Caki2 (cell line): Measurements from ENCODE around the gene MRPS12. TPM values are rescaled to one million over a fixed set of nuclear protein-coding genes. Genes with fewer than 3 reads are reported as not detected.
"Not testable (repeated sequence)": the region's sequence is repeated elsewhere in the genome, so short reads cannot be mapped to it uniquely, and the experiment has no call there.

Experiments
- DNase-seq: peaks from one replicate; pipeline ENCODE4 v3.0.0-alpha.2; 2015; ENCODE audit warnings: low read depth
- in situ Hi-C: cut with HindIII; loops from 2 replicates; pipeline ENCODE4 v1.10.0; 2016; ENCODE audit warnings: low sequenced_read_pairs, low pct_unique_long_range_greater_than_20kb, mixed read lengths
- total RNA-seq: library from RNA; depleted of rRNA; stranded (reverse); fragments of >200 nt; shearing (Covaris generic); gene quantifications from 2 replicates; pipeline ENCODE4 v1.2.3, GENCODE V29; 2014; ENCODE audit warnings: low replicate concordance

MRPS12 gene
- total RNA-seq, 1 experiment from 2014 or later: 184 TPM

DNA sequence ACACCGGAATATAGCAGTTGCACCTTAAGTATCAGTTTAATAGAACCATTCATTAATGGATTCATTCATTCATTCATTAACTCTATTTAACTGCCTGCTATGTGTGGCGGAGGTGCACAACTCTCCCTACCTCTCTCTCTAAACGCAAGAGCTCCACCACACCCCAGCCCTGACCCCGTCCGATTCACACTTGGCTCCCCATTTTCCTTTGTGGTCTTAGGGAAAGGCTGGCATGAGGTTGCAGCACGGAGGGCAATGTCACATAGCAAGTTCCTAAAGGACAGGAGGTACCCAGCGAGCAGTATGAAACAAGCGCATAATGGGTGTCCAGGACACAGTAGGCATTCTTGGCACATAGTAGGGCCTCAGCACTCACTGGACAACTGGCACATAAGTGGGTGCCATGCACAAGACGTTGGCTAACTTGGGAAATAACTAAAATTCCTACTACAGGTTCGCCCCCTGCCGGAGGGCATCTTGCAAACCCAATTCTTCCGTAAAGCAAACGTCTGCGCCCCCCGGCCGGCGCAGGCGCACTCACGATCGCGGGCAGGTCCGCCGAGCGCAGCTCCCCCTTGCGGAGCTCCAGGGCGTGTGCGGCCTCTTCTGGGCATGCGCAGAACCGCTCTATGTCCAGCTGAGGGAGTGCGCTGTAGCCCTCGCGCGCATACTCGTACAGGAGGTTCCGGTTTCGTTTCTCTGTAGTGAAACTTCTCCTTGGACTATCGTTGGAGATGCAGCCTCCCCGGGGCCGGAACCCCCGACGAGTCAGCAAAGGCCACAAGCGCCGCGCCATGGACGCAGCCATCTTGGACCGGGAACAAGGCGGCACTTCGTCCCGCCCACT lies 592 bp upstream of the MRPS12 start, which contains the start of gene SARS2:
Gene SARS2 (minus strand): TSS at position 835 of the 847 bp plus-strand sequence. CDS start 27 bp downstream, at position 808.
- no peak for DNase-seq
- in situ Hi-C loops: no loop called here

DNA sequence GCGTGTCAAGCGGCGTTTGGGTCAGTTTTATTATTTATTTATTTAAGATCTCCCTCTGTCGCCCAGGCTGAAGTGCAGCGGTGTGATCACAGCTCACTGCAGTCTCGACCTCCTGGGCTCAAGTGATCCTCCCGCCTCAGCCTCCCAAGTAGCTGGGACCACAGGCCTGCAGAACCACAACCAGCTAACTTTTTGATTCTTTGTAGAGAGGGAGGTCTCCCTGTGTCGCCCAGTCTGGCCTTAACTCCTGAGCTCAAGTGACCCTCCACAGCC lies 713 bp downstream of the MRPS12 start:
- in situ Hi-C loops: no loop called here

DNA sequence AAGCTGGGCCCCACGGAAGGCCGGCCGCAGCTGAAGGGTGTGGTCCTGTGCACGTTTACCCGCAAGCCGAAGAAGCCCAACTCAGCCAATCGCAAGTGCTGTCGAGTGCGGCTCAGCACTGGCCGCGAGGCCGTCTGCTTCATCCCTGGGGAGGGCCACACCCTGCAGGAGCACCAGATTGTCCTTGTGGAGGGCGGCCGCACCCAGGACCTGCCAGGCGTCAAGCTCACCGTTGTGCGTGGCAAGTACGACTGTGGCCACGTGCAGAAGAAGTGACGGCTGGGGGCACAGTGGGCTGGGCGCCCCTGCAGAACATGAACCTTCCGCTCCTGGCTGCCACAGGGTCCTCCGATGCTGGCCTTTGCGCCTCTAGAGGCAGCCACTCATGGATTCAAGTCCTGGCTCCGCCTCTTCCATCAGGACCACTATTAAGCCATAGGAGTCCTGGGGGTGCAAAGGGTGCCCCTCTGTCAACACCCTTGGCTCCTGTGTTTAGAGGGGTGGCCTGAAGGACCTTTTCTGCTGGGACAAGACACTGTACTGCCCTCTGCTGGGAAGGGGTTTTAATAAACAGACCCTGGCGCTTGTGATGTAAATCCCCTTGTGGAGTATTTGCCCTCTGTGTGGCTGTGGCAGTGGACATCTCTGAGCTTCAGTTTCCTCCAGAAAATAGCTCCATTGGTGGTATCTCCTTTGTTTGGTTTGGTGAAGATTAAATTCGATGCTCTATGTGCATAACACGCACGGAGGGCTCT lies 1.9 kb downstream of the MRPS12 start:
- in situ Hi-C loops: no loop called here
- DNase-seq: no peak

More for the DNA sequence above, 713 bp downstream of the MRPS12 start:
- no peak for DNase-seq

DNA sequence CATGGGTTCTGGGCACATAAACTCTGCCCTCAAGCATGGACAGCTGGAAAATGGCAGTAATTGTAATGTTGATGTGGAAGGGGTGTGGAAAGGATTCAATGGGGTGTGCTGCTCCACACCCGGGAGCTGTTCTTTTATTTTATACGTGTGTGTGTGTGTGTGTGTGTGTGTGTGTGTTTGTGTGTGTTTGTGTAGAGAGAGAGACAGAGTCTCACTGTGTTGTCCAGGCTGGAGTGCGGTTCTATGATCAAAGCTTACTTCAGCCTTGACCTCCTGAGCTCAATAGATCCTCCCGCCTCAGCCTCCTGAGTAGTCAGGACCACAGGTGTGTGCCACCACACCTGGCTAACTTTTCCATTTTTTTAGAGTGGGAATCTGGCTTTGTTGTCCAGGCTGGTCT lies 2.8 kb downstream of the MRPS12 start:
- DNase-seq: no peak
- in situ Hi-C loops: no loop called here

DNA sequence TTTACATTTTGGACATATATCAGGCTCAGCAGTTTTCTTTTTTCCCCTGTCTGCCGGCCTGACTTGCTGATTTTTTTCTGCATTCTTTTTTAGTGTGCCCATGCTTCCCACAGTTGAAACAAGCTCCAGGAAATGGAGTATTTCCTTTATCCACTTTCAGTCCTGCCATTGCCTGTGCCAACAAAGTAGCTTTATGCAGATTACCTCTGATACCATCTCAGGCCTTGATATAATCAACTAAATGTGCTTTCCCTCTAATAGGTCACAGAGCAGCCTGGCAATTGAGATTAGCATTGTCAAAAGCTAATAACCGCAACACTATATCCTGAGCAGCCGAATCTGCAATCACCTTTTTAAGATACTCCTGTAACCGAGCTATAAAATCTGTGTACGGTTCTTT lies 9.2 kb downstream of the MRPS12 start:
- no peak for DNase-seq
- in situ Hi-C loops: no loop called here

DNA sequence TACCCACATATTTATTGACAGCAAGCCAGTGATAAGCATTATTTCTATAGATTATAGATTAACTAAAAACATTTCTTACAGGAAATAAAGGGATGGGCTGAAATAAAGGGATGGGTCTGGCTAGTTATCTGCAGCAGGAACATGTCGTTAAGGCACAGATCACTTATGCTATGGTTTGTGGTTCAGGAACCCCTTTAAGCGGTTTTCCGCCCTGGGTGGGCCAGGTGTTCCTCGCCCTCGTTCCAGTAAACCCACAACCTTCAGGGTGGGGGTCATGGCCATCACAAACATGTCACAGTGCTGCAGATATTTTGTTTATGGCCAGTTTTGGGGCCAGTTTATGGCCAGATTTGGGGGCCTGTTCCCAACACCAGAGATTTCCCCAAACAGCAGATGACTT lies 10.7 kb downstream of the MRPS12 start:
- in situ Hi-C loops, DNase-seq: not testable (repeated sequence)

DNA sequence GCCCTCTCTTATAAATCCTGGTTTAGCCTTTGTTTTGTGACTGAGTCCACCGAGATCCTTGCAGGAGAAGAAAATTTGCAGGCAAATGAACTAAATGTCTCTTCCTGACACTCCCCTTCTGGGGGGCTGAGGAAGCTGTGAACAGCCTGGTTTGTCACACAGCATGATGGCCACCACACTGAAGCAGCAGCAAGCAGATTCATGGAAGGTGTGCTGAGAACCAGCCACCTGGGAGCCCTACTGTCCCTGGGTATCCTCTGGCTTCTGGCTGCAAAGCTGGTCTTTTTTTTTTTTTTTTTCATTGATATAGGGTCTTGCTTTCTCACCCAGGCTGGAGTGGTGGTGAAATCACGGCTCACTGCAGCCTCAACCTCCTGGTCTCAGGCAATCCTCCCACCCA lies 11.2 kb downstream of the MRPS12 start:
- in situ Hi-C loops: no loop called here
- no peak for DNase-seq

DNA sequence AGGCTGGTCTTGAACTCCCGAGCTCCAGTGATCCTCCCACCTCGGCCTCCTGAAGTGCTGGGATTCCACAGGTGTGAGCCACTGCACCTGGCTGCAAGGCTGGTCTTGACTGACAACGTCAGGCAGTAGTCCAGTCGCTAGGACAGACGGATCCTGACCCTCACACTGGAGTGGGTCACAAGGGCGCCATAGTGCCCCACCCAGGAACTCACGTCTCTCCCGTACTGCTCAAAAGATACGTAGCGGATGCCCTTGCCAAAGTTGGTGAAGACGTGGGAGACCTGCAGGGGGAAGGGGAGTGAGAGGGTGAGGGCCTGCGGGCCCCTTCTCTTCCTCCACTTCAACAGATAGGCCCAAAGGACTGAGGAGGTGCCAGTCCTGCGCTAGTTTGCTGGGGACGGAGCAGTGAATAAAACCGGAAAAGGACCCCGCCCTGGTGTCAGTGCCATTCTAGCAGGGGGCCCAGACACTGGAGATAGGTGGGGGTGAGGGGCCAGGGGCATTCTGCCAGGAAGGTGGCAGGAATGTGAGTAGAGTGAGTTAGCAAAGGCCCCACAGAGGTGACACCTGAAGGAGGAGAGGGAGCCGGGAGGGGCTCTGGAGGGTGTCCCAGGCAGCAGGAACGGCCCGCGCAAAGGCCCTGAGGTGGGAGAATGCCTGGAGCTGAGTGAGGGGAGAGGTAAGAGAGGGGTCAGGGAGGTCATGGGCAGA lies 11.9 kb downstream of the MRPS12 start:
- in situ Hi-C loops: no loop called here
- DNase-seq: no peak

DNA sequence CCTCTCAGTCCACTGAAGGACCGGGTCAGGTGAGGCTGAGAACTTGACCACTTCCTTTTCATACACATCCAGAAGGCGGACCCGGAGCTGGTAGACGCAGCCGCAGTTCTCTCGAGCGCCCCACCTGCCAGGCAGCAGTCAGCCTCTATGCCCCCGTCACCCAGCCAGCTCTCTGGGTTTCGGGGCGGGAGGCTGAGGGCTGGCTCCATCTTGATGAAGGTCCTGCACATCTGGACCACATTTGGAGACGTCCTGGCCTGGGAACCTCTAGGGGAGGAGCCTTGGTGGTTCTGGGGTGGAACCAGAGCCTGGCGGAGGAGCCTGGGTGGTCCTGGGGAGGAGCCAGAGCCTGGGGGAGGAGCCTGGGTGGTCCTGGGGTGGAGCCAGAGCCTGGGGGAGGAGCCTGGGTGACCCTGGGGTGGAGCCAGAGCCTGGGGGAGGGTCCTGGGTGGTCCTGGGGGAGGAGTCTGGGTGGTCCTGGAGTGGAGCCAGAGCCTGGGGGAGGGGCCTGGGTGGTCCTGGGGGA lies 14.3 kb downstream of the MRPS12 start:
- DNase-seq: no peak
- in situ Hi-C loops: no loop called here

DNA sequence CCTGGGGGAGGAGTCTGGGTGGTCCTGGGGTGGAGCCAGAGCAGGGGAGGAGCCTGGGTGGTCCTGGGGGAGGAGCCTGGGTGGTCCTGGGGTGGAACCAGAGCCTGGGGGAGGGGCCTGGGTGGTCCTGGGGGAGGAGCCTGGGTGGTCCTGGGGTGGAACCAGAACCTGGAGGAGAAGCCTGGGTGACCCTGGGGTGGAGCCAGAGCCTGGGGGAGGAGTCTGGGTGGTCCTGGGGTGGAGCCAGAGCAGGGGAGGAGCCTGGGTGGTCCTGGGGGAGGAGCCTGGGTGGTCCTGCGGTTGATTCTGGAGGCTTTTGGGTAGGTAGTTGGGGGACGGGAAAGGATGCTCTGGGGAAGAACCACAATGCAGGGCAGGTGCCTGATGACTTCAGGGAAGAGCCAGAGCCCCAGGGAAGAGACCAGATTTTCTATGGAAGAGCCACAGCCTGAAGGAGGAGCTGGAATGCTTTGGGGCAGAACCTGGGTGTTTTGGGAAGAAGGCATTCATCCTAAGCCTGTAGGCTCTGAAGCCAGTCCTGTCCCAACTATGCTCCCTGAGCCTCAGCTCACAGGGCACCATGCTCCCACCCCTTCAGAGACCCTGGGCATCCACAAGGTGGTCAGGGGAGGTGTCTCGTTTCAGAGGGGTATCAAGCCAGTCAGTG lies 15.0 kb downstream of the MRPS12 start:
- DNase-seq: no peak
- in situ Hi-C loops: no loop called here

DNA sequence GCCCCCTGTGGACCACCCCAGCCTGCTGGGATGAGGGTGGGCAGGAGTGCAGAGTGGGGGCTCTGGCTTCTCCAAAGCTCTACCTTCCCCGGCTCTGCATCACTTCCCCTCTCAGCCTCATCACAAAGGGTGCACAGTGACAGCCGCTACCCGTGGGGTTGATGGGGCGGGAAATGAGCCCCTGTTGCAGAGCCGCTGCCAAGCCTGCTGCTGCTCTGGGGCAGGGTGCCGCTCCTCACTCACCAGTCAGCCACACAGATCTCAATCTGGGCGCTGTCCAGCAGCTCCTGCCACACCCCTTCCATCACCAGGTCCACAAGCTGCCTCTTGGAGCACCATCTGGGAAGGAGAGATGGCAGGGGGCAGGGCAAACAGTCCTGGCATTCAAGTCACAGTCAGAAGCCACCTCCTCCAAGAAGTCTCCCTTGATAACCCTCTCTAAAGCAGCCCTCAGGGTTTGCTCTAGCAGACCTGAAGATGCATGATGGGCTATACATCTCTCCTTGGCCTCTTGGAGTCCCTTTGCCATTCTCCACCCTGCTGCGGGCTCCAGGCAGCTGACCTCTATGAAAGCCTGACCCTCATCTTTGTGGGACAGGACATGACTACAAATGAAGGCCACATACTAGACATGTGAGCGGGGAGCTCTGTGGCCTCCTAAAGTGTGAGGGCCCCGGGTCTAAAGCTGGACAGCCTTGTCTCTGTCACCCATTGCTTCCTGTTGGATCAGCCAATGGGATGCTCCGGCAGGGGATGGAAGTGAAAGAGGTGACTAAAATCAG lies 15.7 kb downstream of the MRPS12 start:
- DNase-seq: no peak
- in situ Hi-C loops: no loop called here

DNA sequence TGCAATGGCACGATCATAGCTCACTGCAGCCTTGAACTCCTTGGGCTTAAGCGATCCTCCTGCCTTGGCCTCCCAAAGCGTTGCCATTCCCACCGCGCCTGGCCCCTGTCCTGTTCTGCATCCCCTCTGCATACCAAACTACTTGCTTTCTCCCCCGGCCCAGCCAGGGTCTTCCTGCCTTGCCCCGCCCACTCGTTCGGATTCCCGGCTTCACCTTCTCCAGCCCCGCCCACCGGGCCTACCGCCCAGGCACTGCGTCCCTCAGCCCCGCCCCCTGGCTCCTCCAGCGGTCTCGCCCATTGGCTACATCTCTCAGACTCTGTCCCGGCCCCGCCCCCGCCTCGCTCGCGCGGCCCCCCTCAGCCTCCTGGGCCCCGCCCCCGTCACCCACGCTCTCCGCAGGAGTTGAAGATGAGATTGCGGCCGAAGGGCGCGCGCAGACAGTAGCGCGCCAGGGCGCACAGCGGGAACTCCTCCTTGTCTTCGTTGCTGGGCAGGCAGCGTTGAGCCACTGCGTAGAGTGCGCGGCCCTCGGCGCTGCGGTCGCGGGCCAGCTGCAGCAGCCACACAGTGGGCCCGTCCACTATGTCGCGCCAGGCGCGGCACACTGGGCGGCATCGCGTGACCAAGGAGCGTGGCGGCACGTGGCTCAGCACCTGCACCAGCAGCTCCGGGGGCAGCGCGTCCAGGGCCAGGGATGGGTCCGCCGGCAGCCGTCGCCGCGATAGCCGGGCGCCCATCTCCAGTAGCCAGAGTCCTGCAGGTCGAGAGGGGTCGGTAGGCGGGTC lies 19.0 kb downstream of the MRPS12 start:
- in situ Hi-C loops: no loop called here
- DNase-seq: no peak

DNA sequence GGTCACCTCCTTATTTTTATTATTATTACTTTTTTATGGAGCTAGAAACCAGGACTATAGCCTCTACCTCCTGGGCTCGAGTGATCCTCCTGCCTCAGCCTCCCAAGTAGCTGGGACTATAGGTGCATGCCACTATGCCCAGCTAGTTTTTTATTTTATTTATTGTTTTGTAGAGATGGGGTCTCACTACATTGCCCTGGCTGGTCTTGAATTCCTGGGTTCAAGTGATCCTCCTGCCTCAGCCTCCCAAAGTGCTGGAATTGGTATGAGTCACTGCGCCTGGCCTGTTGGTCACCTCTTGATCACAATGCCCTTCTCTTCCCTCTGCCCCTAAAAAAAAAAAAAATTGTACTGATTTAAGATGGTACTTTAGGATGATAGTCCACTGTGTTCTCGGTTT lies 20.4 kb downstream of the MRPS12 start:
- in situ Hi-C loops: no loop called here
- DNase-seq: no peak

DNA sequence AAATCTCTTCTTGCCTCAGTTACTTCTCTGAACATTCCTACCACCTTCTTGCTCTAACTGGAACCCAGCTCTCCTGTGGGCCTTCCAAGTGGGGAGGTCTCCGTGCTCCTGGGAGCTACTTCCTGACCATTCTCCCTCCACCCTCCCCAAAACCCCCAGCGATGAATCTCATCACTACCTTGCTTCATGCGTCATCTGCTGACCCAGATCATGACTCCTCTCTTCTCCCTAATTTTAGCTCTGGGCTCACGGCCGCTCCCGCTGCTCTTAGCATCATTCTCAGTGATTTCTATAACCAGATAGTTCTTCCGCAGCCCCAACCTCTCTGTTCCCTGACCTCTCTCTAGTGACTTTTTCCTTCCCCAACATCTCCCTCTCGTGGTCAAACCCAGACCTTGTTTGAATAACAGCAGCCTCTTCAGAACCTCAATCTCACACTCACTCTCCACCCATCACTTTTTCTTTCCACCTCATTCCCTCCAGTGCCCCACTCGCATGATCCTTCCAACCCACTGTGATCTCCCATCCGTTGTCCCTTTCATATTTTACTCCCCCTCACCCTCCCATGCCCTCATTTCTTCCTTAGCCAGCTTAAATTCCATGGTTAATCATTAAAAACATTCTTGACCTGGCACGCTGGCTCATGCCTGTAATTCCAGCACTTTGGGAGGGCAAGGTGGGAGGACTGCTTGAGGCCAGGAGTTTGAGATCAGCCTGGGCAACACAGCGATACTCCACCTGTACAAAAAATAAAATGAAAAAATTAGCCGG lies 21.8 kb downstream of the MRPS12 start:
- DNase-seq: peak; percentile 98
- in situ Hi-C loops: no loop called here

DNA sequence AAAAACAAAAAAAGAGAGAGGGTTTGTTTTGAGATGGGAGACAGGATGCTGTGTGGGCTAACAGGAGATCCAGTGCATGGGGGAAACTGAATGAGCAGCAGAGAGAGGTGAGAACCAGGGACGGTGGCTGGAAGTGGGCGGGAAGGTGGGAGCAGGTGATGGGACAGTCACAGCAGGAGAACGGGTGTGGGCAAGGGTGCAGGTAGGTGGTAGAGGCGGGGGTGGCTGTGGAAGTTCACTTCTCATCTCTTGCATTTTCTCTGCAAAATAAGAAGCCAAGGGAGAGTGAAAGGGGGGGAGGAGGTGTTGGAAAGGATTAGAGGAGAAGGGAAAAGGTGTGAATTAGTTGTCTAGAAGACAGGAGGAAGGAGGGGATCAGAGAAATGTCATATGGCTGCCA lies 22.9 kb downstream of the MRPS12 start:
- in situ Hi-C loops: no loop called here

DNA sequence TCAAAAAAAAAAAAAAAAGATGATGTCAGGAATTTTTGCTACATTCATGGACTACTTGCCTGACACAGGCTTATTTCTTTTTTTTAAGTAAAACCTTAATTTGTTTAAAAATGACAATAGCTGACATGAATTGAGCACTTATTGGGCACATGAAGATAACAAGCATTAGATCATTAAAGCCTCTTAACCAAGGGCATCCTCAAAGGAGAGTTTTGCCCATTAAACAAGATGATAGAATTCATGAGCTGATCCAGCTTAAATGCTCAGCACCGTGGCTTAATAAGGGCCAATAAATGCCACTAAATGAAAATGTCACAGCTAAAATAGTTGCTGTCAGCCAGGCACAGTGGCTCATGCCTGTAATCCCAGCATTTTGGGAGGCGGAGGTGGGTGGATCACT lies 25.5 kb downstream of the MRPS12 start:
- in situ Hi-C loops: no loop called here
- no peak for DNase-seq

More for the DNA sequence above, 22.9 kb downstream of the MRPS12 start:
- DNase-seq: no peak
